ENCODE data around the gene ANKRD63.
A peak's percentile ranks its signal among the peaks of the same experiment; 100 is the strongest.

The ANKRD63 gene

GRCh38 chr15:40290918-40291574 lies 8.2 kb upstream of the ANKRD63 start:
- H3K4me3 ChIP-seq (ENCODE audit: low read depth, low read length) = peak overlapping the region; percentile 45
- DNase-seq (ENCODE audit: low read depth, low spot score) = no peak
- ChIA-PET POLR2A (interaction anchor here (0.6 kb wide), 1 partner anchor 705 kb away, joined by 3 read pairs; no protein-coding TSS in a partner anchor), CTCF (interaction anchor here (0.7 to 17.3 kb wide), 13 partner anchors 8 to 131 kb away, joined by 3 to 287 read pairs (median 5); partner anchors contain the start of genes ANKRD63, INAFM2 and PLCB2)
- TF ChIP-seq CTCF (IDR thresholded peaks at IDR 0.05; ENCODE audit: insufficient read depth, low read length, missing control alignments) = no peak

GRCh38 chr15:40290545-40290917 lies 7.7 kb upstream of the ANKRD63 start:
- CTCF ChIA-PET = interaction anchor here (0.7 to 17.3 kb wide), 13 partner anchors 9 to 186 kb away, joined by 3 to 287 read pairs (median 5); partner anchors contain the start of genes INAFM2 and PLCB2
- POLR2A ChIA-PET = interaction anchor here (0.6 kb wide), 1 partner anchor 705 kb away, joined by 3 read pairs; no protein-coding TSS in a partner anchor
- no peak overlapping the region for H3K4me3 ChIP-seq (ENCODE audit: low read depth, low read length)
- TF ChIP-seq CTCF (IDR thresholded peaks at IDR 0.05; ENCODE audit: insufficient read depth, low read length, missing control alignments) = no peak
- DNase-seq (ENCODE audit: low read depth, low spot score) = no peak

DNA sequence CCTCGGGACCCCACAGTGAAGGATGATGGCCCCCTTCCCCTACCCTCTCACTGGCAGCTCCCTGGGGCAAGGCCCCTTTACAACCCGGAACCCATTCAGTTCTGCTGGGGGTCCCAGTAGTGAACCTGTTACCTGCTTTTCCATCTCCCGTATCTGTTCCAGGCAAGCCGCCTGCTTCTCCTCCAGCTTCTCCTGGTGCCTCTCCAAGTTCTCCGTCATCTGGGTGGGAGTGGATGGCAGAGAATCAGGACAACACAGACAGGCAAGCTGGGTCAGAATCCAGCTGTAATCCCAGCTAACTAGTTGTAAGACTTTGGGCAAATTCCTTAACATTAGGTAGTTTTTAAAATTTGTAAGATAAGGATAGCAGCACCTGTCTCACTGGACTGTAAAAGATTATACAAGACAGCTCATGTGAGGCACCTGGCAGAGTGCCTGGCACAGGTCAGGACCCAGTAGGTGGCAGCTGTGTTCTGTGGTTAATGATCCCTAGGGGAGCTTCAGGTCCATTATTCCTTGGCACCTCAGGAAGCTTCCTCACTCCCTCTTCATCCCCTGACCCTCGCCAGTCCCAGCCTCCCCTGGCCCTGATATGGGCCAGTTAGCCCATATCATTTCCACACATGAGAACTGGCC lies 6.4 kb upstream of the ANKRD63 start:
- ChIA-PET CTCF (interaction anchor here (1.4 to 17.3 kb wide), 5 partner anchors 13 to 132 kb away, joined by 4 to 287 read pairs (median 28); partner anchors contain the start of genes INAFM2 and PLCB2), POLR2A (no interaction called here)
- no peak overlapping the region for H3K4me3 ChIP-seq (ENCODE audit: low read depth, low read length)
- DNase-seq (ENCODE audit: low read depth, low spot score) = no peak
- no peak for TF ChIP-seq CTCF (IDR thresholded peaks at IDR 0.05; ENCODE audit: insufficient read depth, low read length, missing control alignments)

- POLR2A ChIA-PET = no interaction called here
- CTCF ChIA-PET = interaction anchor here (0.7 to 17.3 kb wide), 6 partner anchors 9 to 134 kb away, joined by 4 to 287 read pairs (median 18); partner anchors contain the start of genes INAFM2 and PLCB2
- no peak for TF ChIP-seq CTCF (IDR thresholded peaks at IDR 0.05; ENCODE audit: insufficient read depth, low read length, missing control alignments)
- no peak for DNase-seq (ENCODE audit: low read depth, low spot score)
- no peak overlapping the region for H3K4me3 ChIP-seq (ENCODE audit: low read depth, low read length)
These were observed 5.1 kb upstream of the ANKRD63 start for GRCh38 chr15:40287968-40288367.

DNA sequence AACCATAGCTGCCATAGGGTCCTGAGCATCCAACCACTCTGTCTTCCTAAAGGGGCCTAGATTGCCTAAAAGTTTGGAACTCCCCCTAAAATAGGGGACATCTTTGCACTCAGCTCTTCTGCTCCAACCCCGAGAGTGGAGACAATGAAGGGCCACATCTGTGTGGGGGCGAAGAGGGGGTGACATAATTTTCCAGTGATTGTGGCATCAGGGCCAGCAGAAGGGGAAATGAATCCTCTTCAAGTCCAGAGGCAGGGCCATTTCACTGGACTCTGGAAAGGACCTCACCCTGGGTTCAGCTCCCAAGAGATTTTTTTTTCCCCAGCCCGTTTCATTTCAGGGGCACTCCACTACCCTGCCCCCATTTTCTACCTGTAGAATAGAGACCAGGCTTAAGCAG lies 4.6 kb upstream of the ANKRD63 start:
- CTCF ChIA-PET = interaction anchor here (0.5 to 17.3 kb wide), 4 partner anchors 11 to 122 kb away, joined by 3 to 287 read pairs (median 120); partner anchors contain the start of genes INAFM2 and PLCB2
- no peak overlapping the region for H3K4me3 ChIP-seq (ENCODE audit: low read depth, low read length)
- TF ChIP-seq CTCF (IDR thresholded peaks at IDR 0.05; ENCODE audit: insufficient read depth, low read length, missing control alignments) = no peak
- no peak for DNase-seq (ENCODE audit: low read depth, low spot score)
- POLR2A ChIA-PET = no interaction called here

- no peak overlapping the region for H3K4me3 ChIP-seq (ENCODE audit: low read depth, low read length)
- no peak for DNase-seq (ENCODE audit: low read depth, low spot score)
- POLR2A ChIA-PET = no interaction called here
- TF ChIP-seq CTCF (IDR thresholded peaks at IDR 0.05; ENCODE audit: insufficient read depth, low read length, missing control alignments) = no peak
- CTCF ChIA-PET = interaction anchor here (0.5 to 17.3 kb wide), 6 partner anchors 11 to 123 kb away, joined by 3 to 287 read pairs (median 22); partner anchors contain the start of genes INAFM2 and PLCB2
These were observed 3.9 kb upstream of the ANKRD63 start for GRCh38 chr15:40286794-40287193.

Measured in AG04449 (cell line).